SK-N-MC (cell line): Measurements from ENCODE around the gene HERC2.

ENCODE experiments used
- EZH2 ChIP-seq: fragments of 200-600 bp; sonication (generic); IDR thresholded peaks from one replicate; pipeline ENCODE4 v1.6.1; 2017; ENCODE audit warnings: antibody characterized with exemption
- POLR2AphosphoS5 ChIP-seq: IDR thresholded peaks from 2 replicates; pipeline ENCODE4 v1.6.1; 2012; ENCODE audit warnings: mild to moderate bottlenecking, low read depth, low read length, borderline replicate concordance

- TF ChIP-seq EZH2 (no peak), POLR2AphosphoS5 (no peak)
Observed at GRCh38 chr15:28120359-28120640, 201.7 kb downstream of the HERC2 start.
